Heart left ventricle (tissue), 13 donors: ENCODE data around the gene ZNF860.

Experiments
- POLR2A ChIP-seq, 2 donors: fragments of 450-650 bp; IDR thresholded peaks; one replicate each; pipeline ENCODE4 v1.6.1; 2017; ENCODE audit warnings: antibody characterized with exemption in 2 of 2, mild to moderate bottlenecking in 2 of 2, moderate library complexity in 2 of 2
- TF ChIP-seq, protein P1 (sequence below), 12 donors: fragments of 200-600 bp; sonication (generic) in 4 of 12; IDR thresholded peaks; one replicate each; pipeline versions ENCODE4 v1.5.0 to v1.8.0; 2018 to 2022; ENCODE audit warnings: antibody characterized with exemption in 12 of 12, mild to moderate bottlenecking in 5 of 12
- donor health status: ischemic (EF 13 %, LVEDD 7.1; RV severe dilation, severe dysfunction).
- donor health status: DM: no; HTN: yes; CAD: no.
- donor health status: DM: no; HTN: no; CAD: no.
- donor health status: ischemic (EF 25% LVEDD 6.9; RV normal size, moderate dysfunction).
- donor health status: ischemic (EF 25% LVEDD 5.7; RV mildly dilated, moderate dysfunction).
- donor health status: ischemic (EF 35%, LVEDD 5.7; RV mildly dilated, moderate dysfunction).
- donor health status: nonischemic (EF 11% LVEDD 7.7; RV severe dilation, severe dysfunction).
- donor health status: DM: yes; HTN: yes; CAD: no.
- donor health status: PGD.
- donor health status: ischemic (EF 29% LVEDD 5.4; RV normal size, mild dysfunction).
- donor health status: nonischemic (EF 23%, LVEDD 6.1; RV moderate dilation, normal function).

DNA sequence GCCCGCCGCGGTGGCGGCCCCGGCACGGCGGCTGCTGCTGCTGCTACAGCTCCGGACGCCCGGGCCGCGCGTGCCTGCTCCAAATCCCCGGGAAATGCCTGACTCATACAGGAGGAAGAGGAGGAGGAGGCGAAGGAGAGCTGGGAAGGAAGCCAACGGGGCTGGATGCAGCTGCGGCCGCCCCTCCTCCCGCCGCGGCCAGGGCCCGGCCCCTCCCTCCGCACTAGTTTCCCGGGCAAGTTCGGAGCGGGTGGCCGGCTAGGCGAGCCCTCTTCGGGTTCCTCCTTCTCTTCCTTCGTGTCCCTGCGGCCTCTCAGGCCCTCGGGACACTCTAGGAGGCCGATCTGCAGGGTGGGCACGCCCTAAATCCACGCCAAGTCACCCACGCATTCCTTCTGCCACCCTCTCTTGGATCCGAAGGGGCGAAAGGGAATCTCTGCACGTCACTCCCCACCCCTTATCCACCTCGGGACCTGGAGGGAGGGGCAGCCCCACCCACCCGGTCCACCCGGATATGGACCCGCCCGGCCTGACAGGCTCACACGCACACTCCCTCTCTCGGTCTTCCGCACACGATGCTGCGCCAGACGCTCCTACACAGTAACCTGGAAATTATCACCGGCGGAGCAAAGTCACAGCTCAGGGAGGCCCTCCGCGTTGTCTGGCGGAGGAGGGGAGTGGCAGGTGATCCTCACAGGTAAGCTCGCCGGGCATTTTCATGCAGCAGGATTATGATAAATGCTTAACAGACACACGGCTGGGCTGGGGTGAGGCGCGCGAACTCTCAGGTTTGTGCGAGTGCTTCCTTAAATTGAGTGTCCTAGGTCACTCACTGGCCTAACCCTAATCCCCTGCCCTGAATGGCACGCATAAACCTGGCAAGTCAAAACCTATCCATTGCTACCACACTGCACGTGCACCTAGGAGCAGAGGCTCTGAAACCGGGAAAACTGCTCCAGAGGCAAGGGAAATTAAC lies at the start of gene ZNF860, which contains the start of gene OSBPL10:
- TF ChIP-seq, protein P1, sequence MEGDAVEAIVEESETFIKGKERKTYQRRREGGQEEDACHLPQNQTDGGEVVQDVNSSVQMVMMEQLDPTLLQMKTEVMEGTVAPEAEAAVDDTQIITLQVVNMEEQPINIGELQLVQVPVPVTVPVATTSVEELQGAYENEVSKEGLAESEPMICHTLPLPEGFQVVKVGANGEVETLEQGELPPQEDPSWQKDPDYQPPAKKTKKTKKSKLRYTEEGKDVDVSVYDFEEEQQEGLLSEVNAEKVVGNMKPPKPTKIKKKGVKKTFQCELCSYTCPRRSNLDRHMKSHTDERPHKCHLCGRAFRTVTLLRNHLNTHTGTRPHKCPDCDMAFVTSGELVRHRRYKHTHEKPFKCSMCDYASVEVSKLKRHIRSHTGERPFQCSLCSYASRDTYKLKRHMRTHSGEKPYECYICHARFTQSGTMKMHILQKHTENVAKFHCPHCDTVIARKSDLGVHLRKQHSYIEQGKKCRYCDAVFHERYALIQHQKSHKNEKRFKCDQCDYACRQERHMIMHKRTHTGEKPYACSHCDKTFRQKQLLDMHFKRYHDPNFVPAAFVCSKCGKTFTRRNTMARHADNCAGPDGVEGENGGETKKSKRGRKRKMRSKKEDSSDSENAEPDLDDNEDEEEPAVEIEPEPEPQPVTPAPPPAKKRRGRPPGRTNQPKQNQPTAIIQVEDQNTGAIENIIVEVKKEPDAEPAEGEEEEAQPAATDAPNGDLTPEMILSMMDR (IDR thresholded peaks at IDR 0.05), result no peak
- peak in 1 of 2 donors; percentile 71 for TF ChIP-seq POLR2A (IDR thresholded peaks at IDR 0.05)
